H1 (cell line): ENCODE measurements around the gene RALGAPA2. TPM values are rescaled to one million over a fixed set of nuclear protein-coding genes. Genes with fewer than 3 reads are reported as not detected.

Source experiments
- RXRA ChIP-seq: IDR thresholded peaks from 2 replicates; pipeline ENCODE4 v1.6.1; 2011; ENCODE audit warnings: low read depth, mild to moderate bottlenecking, low read length, moderate library complexity; ENCODE audit not compliant: insufficient read depth
- SP4 ChIP-seq: IDR thresholded peaks from 2 replicates; pipeline ENCODE4 v1.6.1; 2012; ENCODE audit warnings: low read length, inconsistent platforms
- TAF1 ChIP-seq: IDR thresholded peaks from 2 replicates; pipeline ENCODE4 v1.6.1; 2011; ENCODE audit warnings: mild to moderate bottlenecking, low read depth, low read length
- polyA plus RNA-seq, 7 experiments: library from polyadenylated mRNA; depleted of rRNA in 3 of 7; stranded (reverse) in 5 of 7; unstranded in 2 of 7; fragments of >200 nt in 5 of 7; fragments of 200-250 nt in 2 of 7; gene quantifications; 1 replicate in 5 of 7; 2 replicates in 1 of 7; 4 replicates in 1 of 7; pipeline versions ENCODE4 v1.2.1 to v1.2.3, GENCODE V29; 2011 to 2013; ENCODE audit warnings: missing spikeins in 2 of 7, mixed read lengths in 2 of 7
- total RNA-seq: library from RNA; stranded (reverse); fragmentation: NEBNext Ultra II Directional; extraction: Animal tissue kit (Norgen Biotek cat#: 25700); gene quantifications from 2 replicates; pipeline ENCODE4 v1.2.1, GENCODE V29; 2021
- TF ChIP-seq, protein P1 (sequence below), 3 experiments: IDR thresholded peaks; 1 replicate in 2 of 3; 2 replicates in 1 of 3; pipeline versions ENCODE4 v1.5.1 to v1.6.1; 2011; ENCODE audit warnings: low read length in 3 of 3, mild to moderate bottlenecking in 3 of 3, inconsistent platforms in 2 of 3, low read depth in 1 of 3, moderate library complexity in 1 of 3; ENCODE audit not compliant: insufficient read depth in 1 of 3; ENCODE audit errors: control extremely low read depth in 1 of 3
- TF ChIP-seq, protein P2 (sequence below): IDR thresholded peaks from 2 replicates; pipeline ENCODE4 v1.6.1; 2011; ENCODE audit warnings: low read depth, mild to moderate bottlenecking, low read length; ENCODE audit not compliant: insufficient read depth

The RALGAPA2 gene
- total and polyA plus RNA-seq, 2 of the 8 experiments (the other 6 are each of a cell fraction or from before 2014, with no cell fraction given) = 5.1 to 25.5 TPM

DNA sequence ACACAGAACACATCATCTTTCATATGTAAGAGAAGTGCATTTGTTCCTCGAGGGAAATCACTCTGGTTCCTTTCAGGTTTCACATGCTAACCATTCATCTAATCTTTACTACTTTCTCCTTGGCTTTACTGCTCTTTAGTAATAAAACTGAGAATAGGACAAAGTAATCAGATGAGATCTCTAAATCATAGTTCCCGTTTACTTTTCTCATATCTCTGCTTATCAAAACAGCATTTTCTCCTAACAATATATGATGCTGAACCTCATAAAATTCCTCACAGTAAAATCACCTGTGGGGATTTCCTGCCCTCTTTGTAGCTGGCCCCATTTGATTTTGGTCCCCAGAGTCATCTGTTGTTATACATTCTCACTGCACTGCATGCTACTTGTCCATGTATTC is 100.2 kb downstream of the RALGAPA2 start (continued):
- TF ChIP-seq, protein P1, sequence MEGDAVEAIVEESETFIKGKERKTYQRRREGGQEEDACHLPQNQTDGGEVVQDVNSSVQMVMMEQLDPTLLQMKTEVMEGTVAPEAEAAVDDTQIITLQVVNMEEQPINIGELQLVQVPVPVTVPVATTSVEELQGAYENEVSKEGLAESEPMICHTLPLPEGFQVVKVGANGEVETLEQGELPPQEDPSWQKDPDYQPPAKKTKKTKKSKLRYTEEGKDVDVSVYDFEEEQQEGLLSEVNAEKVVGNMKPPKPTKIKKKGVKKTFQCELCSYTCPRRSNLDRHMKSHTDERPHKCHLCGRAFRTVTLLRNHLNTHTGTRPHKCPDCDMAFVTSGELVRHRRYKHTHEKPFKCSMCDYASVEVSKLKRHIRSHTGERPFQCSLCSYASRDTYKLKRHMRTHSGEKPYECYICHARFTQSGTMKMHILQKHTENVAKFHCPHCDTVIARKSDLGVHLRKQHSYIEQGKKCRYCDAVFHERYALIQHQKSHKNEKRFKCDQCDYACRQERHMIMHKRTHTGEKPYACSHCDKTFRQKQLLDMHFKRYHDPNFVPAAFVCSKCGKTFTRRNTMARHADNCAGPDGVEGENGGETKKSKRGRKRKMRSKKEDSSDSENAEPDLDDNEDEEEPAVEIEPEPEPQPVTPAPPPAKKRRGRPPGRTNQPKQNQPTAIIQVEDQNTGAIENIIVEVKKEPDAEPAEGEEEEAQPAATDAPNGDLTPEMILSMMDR (IDR thresholded peaks at IDR 0.05; ENCODE audit: control extremely low read depth in 1 of 3, insufficient read depth in 1 of 3, low read depth in 1 of 3, low read length in 3 of 3) = no peak
- TF ChIP-seq, protein P2, sequence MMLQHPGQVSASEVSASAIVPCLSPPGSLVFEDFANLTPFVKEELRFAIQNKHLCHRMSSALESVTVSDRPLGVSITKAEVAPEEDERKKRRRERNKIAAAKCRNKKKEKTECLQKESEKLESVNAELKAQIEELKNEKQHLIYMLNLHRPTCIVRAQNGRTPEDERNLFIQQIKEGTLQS = no peak
- no peak for TF ChIP-seq TAF1
- TF ChIP-seq SP4 = no peak
- TF ChIP-seq RXRA = no peak
